ENCODE data around the gene SERBP1. TPM values are rescaled to one million over a fixed set of nuclear protein-coding genes. Genes with fewer than 3 reads are reported as not detected.
"Not testable (repeated sequence)": the region's sequence is repeated elsewhere in the genome, so short reads cannot be mapped to it uniquely, and the experiment has no call there.

SERBP1 gene
- polyA plus RNA-seq, 6 donors from 2014 or later: 93.7 to 147 (median 125) TPM

GRCh38 chr1:67459068-67459467 is 28.9 kb upstream of the SERBP1 start:
- Mint-ChIP-seq H3K27me3 (no peaks in the 10 kb centered on the region), H3K9me3 (no peaks in the 10 kb centered on the region), H3K4me1 (no peaks in the 10 kb centered on the region), H3K4me3 (no peak overlapping the region), H3K27ac (no peak overlapping the region), H3K36me3 (no peaks in the 10 kb centered on the region)
- DNase-seq (no peak), ATAC-seq (ENCODE audit: low read depth in 2 of 2) (no peak)

GRCh38 chr1:67458663-67459062 is 28.5 kb upstream of the SERBP1 start:
- Mint-ChIP-seq H3K4me1 (no peaks in the 10 kb centered on the region), H3K36me3 (no peaks in the 10 kb centered on the region), H3K4me3 (no peak overlapping the region), H3K27me3 (no peaks in the 10 kb centered on the region), H3K27ac (no peak overlapping the region), H3K9me3 (no peaks in the 10 kb centered on the region)
- no peak for ATAC-seq (ENCODE audit: low read depth in 2 of 2)
- DNase-seq: no peak

GRCh38 chr1:67457247-67457646 is 27.0 kb upstream of the SERBP1 start:
- no peak overlapping the region for H3K4me3 Mint-ChIP-seq
- H3K27ac Mint-ChIP-seq: no peak overlapping the region
- peaks cover 0 to 6% (median 0%) of the 10 kb centered on the region in 3 donors for H3K27me3 Mint-ChIP-seq
- H3K4me1 Mint-ChIP-seq: no peaks in the 10 kb centered on the region
- DNase-seq (no peak), ATAC-seq (ENCODE audit: low read depth in 2 of 2) (no peak)
- H3K36me3 Mint-ChIP-seq: no peaks in the 10 kb centered on the region
- H3K9me3 Mint-ChIP-seq: no peaks in the 10 kb centered on the region

GRCh38 chr1:67451815-67452214 is 21.6 kb upstream of the SERBP1 start:
- H3K27ac Mint-ChIP-seq: no peak overlapping the region
- H3K4me1 Mint-ChIP-seq: peaks cover 0 to 5% (median 0%) of the 10 kb centered on the region in 3 donors
- H3K4me3 Mint-ChIP-seq: no peak overlapping the region
- ATAC-seq (ENCODE audit: low read depth in 2 of 2) (no peak), DNase-seq (no peak)
- peaks cover 0 to 6% (median 0%) of the 10 kb centered on the region in 3 donors for H3K27me3 Mint-ChIP-seq
- H3K36me3 Mint-ChIP-seq: no peaks in the 10 kb centered on the region
- H3K9me3 Mint-ChIP-seq: no peaks in the 10 kb centered on the region

- Mint-ChIP-seq H3K4me3 (no peak overlapping the region), H3K27me3 (peaks cover 0 to 6% (median 0%) of the 10 kb centered on the region in 3 donors), H3K4me1 (peaks cover 2 to 9% (median 3%) of the 10 kb centered on the region in 3 donors), H3K36me3 (no peaks in the 10 kb centered on the region), H3K27ac (no peak overlapping the region), H3K9me3 (no peaks in the 10 kb centered on the region)
- no peak for DNase-seq
- ATAC-seq (ENCODE audit: low read depth in 2 of 2): no peak
These were observed 21.2 kb upstream of the SERBP1 start for GRCh38 chr1:67451356-67451755.

- Mint-ChIP-seq H3K4me3 (no peak overlapping the region), H3K27me3 (no peaks in the 10 kb centered on the region), H3K9me3 (no peaks in the 10 kb centered on the region), H3K36me3 (no peaks in the 10 kb centered on the region), H3K4me1 (peaks cover 6 to 14% (median 11%) of the 10 kb centered on the region in 3 donors), H3K27ac (no peak overlapping the region)
- ATAC-seq (ENCODE audit: low read depth in 2 of 2): no peak
- no peak for DNase-seq
These were observed 16.7 kb upstream of the SERBP1 start for GRCh38 chr1:67446893-67447292.

GRCh38 chr1:67446014-67446413 is 15.8 kb upstream of the SERBP1 start:
- not testable (repeated sequence) for H3K4me3 Mint-ChIP-seq

GRCh38 chr1:67441739-67442281 is 11.6 kb upstream of the SERBP1 start:
- DNase-seq (no peak), ATAC-seq (ENCODE audit: low read depth in 2 of 2) (no peak)
- Mint-ChIP-seq H3K27me3 (peaks cover 0 to 7% (median 0%) of the 10 kb centered on the region in 3 donors), H3K36me3 (no peaks in the 10 kb centered on the region), H3K27ac (no peak overlapping the region), H3K4me3 (no peak overlapping the region), H3K9me3 (no peaks in the 10 kb centered on the region), H3K4me1 (peaks cover 6 to 11% (median 10%) of the 10 kb centered on the region in 3 donors)

More at GRCh38 chr1:67446014-67446413, 15.8 kb upstream of the SERBP1 start:
- H3K27ac Mint-ChIP-seq: peak overlapping the region in 1 of 6 donors; percentile 69
- not testable (repeated sequence) for H3K36me3 Mint-ChIP-seq, H3K9me3 Mint-ChIP-seq, H3K27me3 Mint-ChIP-seq, DNase-seq
- peak; percentile 76 to 81 for ATAC-seq (ENCODE audit: low read depth in 2 of 2)
- peaks cover 6 to 14% (median 11%) of the 10 kb centered on the region in 3 donors for H3K4me1 Mint-ChIP-seq

GRCh38 chr1:67441183-67441582 is 11.0 kb upstream of the SERBP1 start:
- H3K36me3 Mint-ChIP-seq: no peaks in the 10 kb centered on the region
- H3K4me1 Mint-ChIP-seq: peaks cover 1 to 7% (median 3%) of the 10 kb centered on the region in 3 donors
- no peak for ATAC-seq (ENCODE audit: low read depth in 2 of 2)
- no peak overlapping the region for H3K4me3 Mint-ChIP-seq
- no peak for DNase-seq
- peaks cover 0 to 7% (median 0%) of the 10 kb centered on the region in 3 donors for H3K27me3 Mint-ChIP-seq
- H3K9me3 Mint-ChIP-seq: no peaks in the 10 kb centered on the region
- H3K27ac Mint-ChIP-seq: no peak overlapping the region

GRCh38 chr1:67440339-67440738 is 10.1 kb upstream of the SERBP1 start:
- H3K36me3 Mint-ChIP-seq: no peaks in the 10 kb centered on the region
- peak overlapping the region in 1 of 6 donors; percentile 80 for H3K27ac Mint-ChIP-seq
- H3K27me3 Mint-ChIP-seq: peaks cover 0 to 7% (median 0%) of the 10 kb centered on the region in 3 donors
- H3K4me3 Mint-ChIP-seq: no peak overlapping the region
- ATAC-seq (ENCODE audit: low read depth in 2 of 2): no peak
- DNase-seq: no peak
- H3K4me1 Mint-ChIP-seq: no peaks in the 10 kb centered on the region
- H3K9me3 Mint-ChIP-seq: no peaks in the 10 kb centered on the region

GRCh38 chr1:67439277-67440029 is 9.3 kb upstream of the SERBP1 start:
- Mint-ChIP-seq H3K27ac (peak overlapping the region in 1 of 6 donors; percentile 47), H3K9me3 (no peaks in the 10 kb centered on the region), H3K36me3 (no peaks in the 10 kb centered on the region), H3K4me1 (peaks cover 0 to 4% (median 0%) of the 10 kb centered on the region in 3 donors), H3K4me3 (no peak overlapping the region), H3K27me3 (peaks cover 0 to 7% (median 0%) of the 10 kb centered on the region in 3 donors)
- ATAC-seq (ENCODE audit: low read depth in 2 of 2) (no peak), DNase-seq (no peak)

- no peak for DNase-seq
- Mint-ChIP-seq H3K27me3 (peaks cover 0 to 7% (median 0%) of the 10 kb centered on the region in 3 donors), H3K27ac (no peak overlapping the region), H3K36me3 (no peaks in the 10 kb centered on the region), H3K9me3 (no peaks in the 10 kb centered on the region), H3K4me3 (no peak overlapping the region), H3K4me1 (peaks cover 7 to 17% (median 14%) of the 10 kb centered on the region in 3 donors)
- no peak for ATAC-seq (ENCODE audit: low read depth in 2 of 2)
These were observed 7.8 kb upstream of the SERBP1 start for GRCh38 chr1:67437961-67438360.

GRCh38 chr1:67436511-67437055 is 6.4 kb upstream of the SERBP1 start:
- no peaks in the 10 kb centered on the region for H3K36me3 Mint-ChIP-seq
- DNase-seq: no peak
- ATAC-seq (ENCODE audit: low read depth in 2 of 2): no peak
- H3K27ac Mint-ChIP-seq: peak overlapping the region in 1 of 6 donors; percentile 73
- peaks cover 0 to 7% (median 0%) of the 10 kb centered on the region in 3 donors for H3K27me3 Mint-ChIP-seq
- no peaks in the 10 kb centered on the region for H3K9me3 Mint-ChIP-seq
- H3K4me1 Mint-ChIP-seq: peaks cover 14 to 23% (median 21%) of the 10 kb centered on the region in 3 donors
- H3K4me3 Mint-ChIP-seq: no peak overlapping the region

GRCh38 chr1:67434491-67434890 is 4.3 kb upstream of the SERBP1 start:
- ATAC-seq (ENCODE audit: low read depth in 2 of 2): no peak
- peaks cover 19 to 31% (median 27%) of the 10 kb centered on the region in 3 donors for H3K4me1 Mint-ChIP-seq
- H3K36me3 Mint-ChIP-seq: peaks cover 0 to 7% of the 10 kb centered on the region in 2 donors
- peak overlapping the region in 3 of 6 donors; percentile 24 to 79 (median 48) for H3K27ac Mint-ChIP-seq
- DNase-seq: no peak
- peaks cover 0 to 3% (median 0%) of the 10 kb centered on the region in 3 donors for H3K27me3 Mint-ChIP-seq
- H3K4me3 Mint-ChIP-seq: peak overlapping the region in 1 of 8 donors; percentile 70
- no peaks in the 10 kb centered on the region for H3K9me3 Mint-ChIP-seq

Data from naive B cell (primary cell).